Prostate gland (tissue), 2 donors: ENCODE data around the gene APBA3. TPM values are rescaled to one million over a fixed set of nuclear protein-coding genes. Genes with fewer than 3 reads are reported as not detected.

Source experiments
- DNase-seq: peaks from one replicate; pipeline ENCODE4 v3.0.0-alpha.2; 2019; ENCODE audit warnings: low spot score
- H3K27ac ChIP-seq, 2 donors: fragments of 200-600 bp; sonication (generic); 2 replicates each; pipeline ENCODE4 v1.5.1; 2017 to 2019
- H3K27me3 ChIP-seq: fragments of 200-600 bp; sonication (generic); replicated peaks from 2 replicates; pipeline ENCODE4 v1.5.1; 2019; ENCODE audit not compliant: insufficient read depth
- H3K36me3 ChIP-seq, 2 donors: fragments of 200-600 bp; sonication (generic); 1 replicate in 1 of 2; 2 replicates in 1 of 2; pipeline versions ENCODE4 v1.5.1 to v1.8.1; 2017 to 2019
- H3K4me1 ChIP-seq: fragments of 200-600 bp; sonication (generic); replicated peaks from 2 replicates; pipeline ENCODE4 v1.5.1; 2019
- H3K4me3 ChIP-seq, 2 donors: fragments of 200-600 bp; sonication (generic); 2 replicates each; pipeline ENCODE4 v1.5.1; 2017 to 2019
- H3K9me3 ChIP-seq: fragments of 200-600 bp; sonication (generic); 2 replicates; pipeline ENCODE4 v1.5.1; 2017
- CTCF ChIP-seq, 4 experiments: fragments of 200-600 bp in 2 of 4; fragments of 450-650 bp in 2 of 4; sonication (generic) in 2 of 4; IDR thresholded peaks; 1 replicate in 3 of 4; 2 replicates in 1 of 4; pipeline ENCODE4 v1.5.1; 2016 to 2019; ENCODE audit warnings: antibody characterized with exemption in 4 of 4, mild to moderate bottlenecking in 2 of 4, moderate library complexity in 2 of 4
- POLR2A ChIP-seq: fragments of 450-650 bp; IDR thresholded peaks from one replicate; pipeline ENCODE4 v1.6.1; 2016; ENCODE audit warnings: antibody characterized with exemption, mild to moderate bottlenecking
- POLR2AphosphoS5 ChIP-seq: sonication (generic); formaldehyde crosslinking; IDR thresholded peaks from one replicate; pipeline ENCODE4 v1.6.1; 2017; ENCODE audit warnings: antibody characterized with exemption
- WGBS: methylation state at CpG from one replicate; pipeline ENCODE4 v1.1.5; 2018; 5-methylcytosine and 5-hydroxymethylcytosine counted together
- intact Hi-C: fragments of 100-400 bp; cut with DNase I; formaldehyde crosslinking; loops from one replicate; pipeline ENCODE4 v1.14.2; 2022
- small RNA-seq, 2 donors: library from RNA; depleted of rRNA; stranded (forward); fragments of <200 nt; gene quantifications; one replicate each; pipeline ENCODE3, GENCODE V24; 2016
- total RNA-seq, 2 donors: library from RNA; depleted of rRNA; stranded (reverse); fragments of >200 nt; gene quantifications; one replicate each; pipeline ENCODE4 v1.1.0, GENCODE V29; 2016

Gene APBA3
- total RNA-seq, 2 donors from 2014 or later = 45.7 to 63.8 TPM

DNA sequence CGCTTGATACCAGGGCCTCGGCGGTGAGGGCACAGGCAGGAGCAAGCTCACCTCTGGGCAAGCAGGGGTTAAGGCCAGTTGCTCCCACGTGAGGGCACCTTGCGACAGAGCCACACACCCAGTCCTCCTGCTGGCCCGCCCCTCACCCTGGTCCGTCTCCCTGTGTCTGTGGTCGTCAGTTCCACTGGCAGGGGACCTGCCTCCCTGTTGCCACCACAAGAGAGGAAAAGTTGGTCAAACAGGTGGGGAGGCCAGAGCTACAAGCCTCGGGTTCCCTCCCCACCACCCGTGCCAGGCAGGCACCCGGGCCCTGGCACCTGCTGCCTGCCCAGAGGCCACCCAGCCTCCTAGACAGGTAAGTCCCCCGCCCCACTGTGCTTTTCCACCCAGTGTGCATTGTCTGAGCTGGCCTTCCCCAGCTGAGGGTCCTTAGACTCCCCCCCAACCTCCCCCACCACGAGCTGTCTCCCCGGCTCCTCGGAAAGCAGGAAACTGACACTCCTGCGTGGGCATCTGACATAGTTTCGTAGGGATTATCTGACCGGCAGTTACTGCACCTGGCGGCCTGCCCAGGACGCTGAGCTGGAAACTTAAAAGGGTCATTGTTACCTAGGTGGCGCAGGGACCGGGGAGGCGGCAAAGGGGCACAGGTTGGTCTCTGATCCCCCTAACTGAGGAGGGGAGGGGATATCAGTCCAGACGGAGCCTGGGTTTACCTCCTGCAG is 53.1 kb downstream of the APBA3 start, which contains the start of gene TJP3:
TJP3 (plus strand) TSS at position 178 of the 725 bp plus-strand sequence. CDS start 20,049 bp downstream, outside the sequence.
- peaks cover 6% of the 10 kb centered on the region for H3K4me1 ChIP-seq
- H3K4me3 ChIP-seq = peak within 1 kb of the TSS; percentile 18 to 19
- peak; percentile 69 for DNase-seq
- TF ChIP-seq POLR2A = peak; percentile 48
- peak in 1 of 4 experiments; percentile 8 for TF ChIP-seq CTCF (IDR thresholded peaks at IDR 0.05)
- TF ChIP-seq POLR2AphosphoS5 = peak; percentile 44
- 18% methylated on average over 24 of the region's 24 CpGs for WGBS
- H3K27me3 ChIP-seq = no peaks in the 10 kb centered on the region
- intact Hi-C loops = no loop called here
- peak within 1 kb of the TSS; percentile 52 to 83 for H3K27ac ChIP-seq
- no peaks in the 10 kb centered on the region for H3K9me3 ChIP-seq
- no peaks in the 10 kb centered on the region for H3K36me3 ChIP-seq

DNA sequence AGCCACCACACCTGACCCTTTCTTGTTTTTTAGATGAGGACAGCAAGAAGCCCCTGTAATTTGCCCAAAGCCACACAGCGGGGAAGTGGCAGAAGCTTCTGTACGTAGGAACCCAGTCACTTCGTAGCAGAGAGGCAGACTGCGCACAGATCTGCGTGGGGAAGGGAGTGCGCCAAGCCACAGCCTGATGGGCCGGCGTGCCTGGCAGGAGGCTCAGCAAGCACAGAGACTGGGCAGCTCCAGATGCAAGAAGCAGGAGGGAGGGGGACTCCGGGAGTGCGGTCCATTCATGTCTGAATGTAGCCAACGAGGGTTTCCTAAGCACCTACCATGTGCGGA is 53.7 kb downstream of the APBA3 start:
- H3K4me1 ChIP-seq = peaks cover 6% of the 10 kb centered on the region
- H3K36me3 ChIP-seq = no peaks in the 10 kb centered on the region
- H3K9me3 ChIP-seq = no peaks in the 10 kb centered on the region
- H3K27ac ChIP-seq = peak overlapping the region; percentile 52 to 83
- peak overlapping the region in 1 of 2 donors; percentile 18 for H3K4me3 ChIP-seq
- intact Hi-C loops = no loop called here
- DNase-seq = no peak
- TF ChIP-seq POLR2AphosphoS5 (no peak), POLR2A (no peak), CTCF (IDR thresholded peaks at IDR 0.05) (no peak)
- WGBS = 83% methylated on average over 12 of the region's 12 CpGs
- no peaks in the 10 kb centered on the region for H3K27me3 ChIP-seq

DNA sequence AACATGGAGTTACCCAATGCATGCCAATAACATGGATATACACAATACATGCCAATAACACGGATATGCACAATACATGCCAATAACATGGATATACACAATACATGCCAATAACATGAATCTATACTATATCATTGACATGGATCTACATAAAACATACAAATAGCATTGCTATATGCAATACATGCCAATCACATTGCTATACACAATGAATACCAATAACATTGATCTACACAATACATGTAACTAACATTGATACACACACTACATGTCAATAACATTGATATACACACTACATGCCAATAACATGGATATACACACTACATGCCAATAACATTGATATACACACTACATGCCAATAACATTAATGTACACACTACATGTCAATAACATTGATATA is 60.3 kb downstream of the APBA3 start:
- intact Hi-C loops = no loop called here
- Histone ChIP-seq H3K27me3 (no peaks in the 10 kb centered on the region), H3K4me3 (no peak overlapping the region), H3K9me3 (no peaks in the 10 kb centered on the region), H3K36me3 (no peaks in the 10 kb centered on the region), H3K4me1 (no peaks in the 10 kb centered on the region), H3K27ac (no peak overlapping the region)
- 12% methylated on average over 1 of the region's 1 CpG for WGBS
- no peak for DNase-seq
- TF ChIP-seq POLR2A (no peak), CTCF (IDR thresholded peaks at IDR 0.05) (no peak), POLR2AphosphoS5 (no peak)

Small RNA genes within 50 kb of the gene (small RNA-seq; reads per million reads assigned to genes)
- gene AC005777.1 = 0 reads per million in 2 donors

Other genes starting within 250 kb of the APBA3 start
- 1 to 10 TPM in 1 of 2 donors, under 1 TPM in 1; 0.41 to 5.3 TPM for gene TEKTIP1, start 222.5 kb downstream of the APBA3 start, total RNA-seq
- gene MFSD12, start 204.1 kb downstream of the APBA3 start, total RNA-seq = 10 to 100 TPM; 60.5 to 86.1 TPM
- gene HMG20B, start 188.7 kb downstream of the APBA3 start, total RNA-seq = 100 to 1,000 TPM; 184 to 369 TPM
- 1 to 10 TPM in 1 of 2 donors, under 1 TPM in 1; 0.36 to 1.9 TPM for gene GIPC3, start 176.2 kb downstream of the APBA3 start, total RNA-seq
- 1 to 10 TPM; 1.1 to 4.0 TPM for gene TBXA2R, start 154.8 kb downstream of the APBA3 start, total RNA-seq
- gene CACTIN, start 134.9 kb downstream of the APBA3 start, total RNA-seq = 10 to 100 TPM; 38.2 to 52.8 TPM
- gene PIP5K1C, start 61.2 kb downstream of the APBA3 start, total RNA-seq = 10 to 100 TPM; 34.3 to 75.5 TPM
- 10 to 100 TPM; 14.6 to 17.8 TPM for gene TJP3, start 53.3 kb downstream of the APBA3 start, total RNA-seq
- gene MRPL54, start 990 bp upstream of the APBA3 start, total RNA-seq = 100 to 1,000 TPM in 1 of 2 donors, 10 to 100 TPM in 1; 69.7 to 105 TPM
- gene RAX2, start 10.5 kb upstream of the APBA3 start, total RNA-seq = not detected
- 1 to 10 TPM; 1.9 to 4.4 TPM for gene MATK, start 24.7 kb upstream of the APBA3 start, total RNA-seq
- 10 to 100 TPM in 1 of 2 donors, not detected in 1; 10.2 TPM for gene ZFR2, start 107.3 kb upstream of the APBA3 start, total RNA-seq
- gene ATCAY, start 119.0 kb upstream of the APBA3 start, total RNA-seq = 1 to 10 TPM; 3.9 to 8.3 TPM
- 1 to 10 TPM in 1 of 2 donors, under 1 TPM in 1; 0.64 to 1.8 TPM for gene NMRK2, start 171.4 kb upstream of the APBA3 start, total RNA-seq
- gene DAPK3, start 209.4 kb upstream of the APBA3 start, total RNA-seq = 100 to 1,000 TPM in 1 of 2 donors, 10 to 100 TPM in 1; 87.1 to 107 TPM
- 1,000 to 10,000 TPM; 1,974 to 1,998 TPM for gene EEF2, start 223.8 kb upstream of the APBA3 start, total RNA-seq
- 10 to 100 TPM; 25.3 to 70.0 TPM for gene PIAS4, start 246.0 kb upstream of the APBA3 start, total RNA-seq